ENCODE results near the gene ERVK3-1.

DNA sequence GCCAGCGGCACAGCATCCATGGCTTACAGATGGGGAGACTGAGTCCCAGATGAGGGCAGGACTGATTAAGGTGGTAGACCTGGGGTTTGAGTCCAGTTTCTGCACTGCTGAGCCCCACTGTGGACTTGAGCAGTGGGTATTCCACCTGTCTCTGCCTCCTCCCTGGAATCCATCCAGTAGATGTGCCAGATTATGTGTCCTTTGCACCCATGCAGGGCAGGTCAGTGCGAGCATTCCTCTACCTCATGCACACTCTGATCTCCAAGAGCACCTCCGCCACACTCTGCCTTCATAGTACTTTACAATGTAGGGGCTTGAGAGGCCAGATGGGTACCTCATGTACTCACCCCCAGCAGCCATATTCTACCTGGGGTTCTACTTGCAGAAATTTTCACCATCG lies 31.6 kb downstream of the ERVK3-1 start:
- TF ChIP-seq CTCF (IDR thresholded peaks at IDR 0.05; ENCODE audit: poor library complexity), result no peak
- TF ChIP-seq EZH2phosphoT487 (IDR thresholded peaks at IDR 0.05; ENCODE audit: low read depth, severe bottlenecking, unreplicated experiment), result no peak
- TF ChIP-seq EZH2 (IDR thresholded peaks at IDR 0.05; ENCODE audit: borderline replicate concordance), result no peak
